CD4-positive, alpha-beta T cell treated with Interleukin-6 for 4 hours (primary cell): ENCODE data around the gene HDAC1.
A peak's percentile ranks its signal among the peaks of the same experiment; 100 is the strongest.
"Not testable (repeated sequence)": the region's sequence is repeated elsewhere in the genome, so short reads cannot be mapped to it uniquely, and the experiment has no call there.

Experiments used
- DNase-seq: peaks from one replicate; pipeline ENCODE4 v3.0.0-alpha.2; 2020; ENCODE audit warnings: mixed read lengths

Gene HDAC1

GRCh38 chr1:32350785-32351398, 59.0 kb downstream of the HDAC1 start:
- DNase-seq: no peak

- DNase-seq: peak; percentile 96
Observed at GRCh38 chr1:32351399-32352238, 59.7 kb downstream of the HDAC1 start.

- no peak for DNase-seq
Observed at GRCh38 chr1:32352239-32352745, 60.4 kb downstream of the HDAC1 start.

GRCh38 chr1:32352831-32353383, 61.0 kb downstream of the HDAC1 start:
- no peak for DNase-seq

GRCh38 chr1:32353431-32353830, 61.5 kb downstream of the HDAC1 start:
- DNase-seq: no peak

- DNase-seq: no peak
Observed at GRCh38 chr1:32353886-32354570, 62.1 kb downstream of the HDAC1 start.

- not testable (repeated sequence) for DNase-seq
Observed at GRCh38 chr1:32355778-32356177, 63.9 kb downstream of the HDAC1 start.

GRCh38 chr1:32356478-32356877, 64.6 kb downstream of the HDAC1 start:
- no peak for DNase-seq

- DNase-seq: no peak
Observed at GRCh38 chr1:32357614-32358013, 65.7 kb downstream of the HDAC1 start.

GRCh38 chr1:32358435-32358834, 66.6 kb downstream of the HDAC1 start:
- no peak for DNase-seq

- DNase-seq: no peak
Observed at GRCh38 chr1:32361308-32361673, 69.4 kb downstream of the HDAC1 start.

- peak; percentile 52 for DNase-seq
Observed at GRCh38 chr1:32361674-32362473, 70.0 kb downstream of the HDAC1 start.

GRCh38 chr1:32362474-32363313, 70.8 kb downstream of the HDAC1 start, which contains the start of the genes FAM229A and TSSK3:
Gene FAM229A, minus strand, starts transcription at chr1:32362485. Its CDS starts 394 bp downstream, at chr1:32362091.
Gene TSSK3, plus strand, starts transcription at chr1:32362539. Its CDS starts 163 bp downstream, at chr1:32362702.
- no peak for DNase-seq

GRCh38 chr1:32363713-32364112, 71.8 kb downstream of the HDAC1 start:
- no peak for DNase-seq

- no peak for DNase-seq
Observed at GRCh38 chr1:32364836-32365235, 73.0 kb downstream of the HDAC1 start.

GRCh38 chr1:32365445-32365844, 73.6 kb downstream of the HDAC1 start:
- DNase-seq: no peak

GRCh38 chr1:32367912-32368635, 76.2 kb downstream of the HDAC1 start:
- no peak for DNase-seq

GRCh38 chr1:32372149-32372756, 80.4 kb downstream of the HDAC1 start:
- peak; percentile 74 for DNase-seq

GRCh38 chr1:32373996-32374592, 82.2 kb downstream of the HDAC1 start:
- DNase-seq: no peak

- DNase-seq: no peak
Observed at GRCh38 chr1:32376199-32376598, 84.3 kb downstream of the HDAC1 start.
